Stimulated activated CD4-positive, alpha-beta T cell treated with anti-CD3 and anti-CD28 coated beads, Interleukin-4, amount 100 ng/mL, for 1 hour (primary cell): ENCODE data around the gene ACVRL1.

ENCODE experiments used
- DNase-seq: peaks from one replicate; pipeline ENCODE4 v3.0.0-alpha.2; 2020

ACVRL1 gene

GRCh38 chr12:51917746-51918453, 10.6 kb downstream of the ACVRL1 start:
- DNase-seq, result no peak

GRCh38 chr12:51920046-51920445, 12.7 kb downstream of the ACVRL1 start:
- no peak for DNase-seq

- no peak for DNase-seq
Measured at GRCh38 chr12:51921017-51921725, 13.9 kb downstream of the ACVRL1 start.

GRCh38 chr12:51922146-51922545, 14.8 kb downstream of the ACVRL1 start:
- DNase-seq, result no peak

- DNase-seq, result no peak
Measured at GRCh38 chr12:51922762-51923505, 15.6 kb downstream of the ACVRL1 start.

GRCh38 chr12:51923506-51924365, 16.4 kb downstream of the ACVRL1 start:
- peak; percentile 67 for DNase-seq

GRCh38 chr12:51924551-51925319, 17.4 kb downstream of the ACVRL1 start:
- DNase-seq, result no peak

- DNase-seq, result no peak
Measured at GRCh38 chr12:51925346-51926063, 18.2 kb downstream of the ACVRL1 start.

GRCh38 chr12:51926064-51926632, 18.8 kb downstream of the ACVRL1 start:
- DNase-seq, result no peak

- DNase-seq, result peak; percentile 59
Measured at GRCh38 chr12:51926718-51927117, 19.4 kb downstream of the ACVRL1 start.

- DNase-seq, result no peak
Measured at GRCh38 chr12:51932218-51933076, 25.1 kb downstream of the ACVRL1 start.

GRCh38 chr12:51934080-51934479, 26.8 kb downstream of the ACVRL1 start:
- DNase-seq, result no peak

GRCh38 chr12:51937926-51938325, 30.6 kb downstream of the ACVRL1 start:
- DNase-seq, result no peak

- DNase-seq, result no peak
Measured at GRCh38 chr12:51938726-51939125, 31.4 kb downstream of the ACVRL1 start.

- DNase-seq, result no peak
Measured at GRCh38 chr12:51941011-51941581, 33.8 kb downstream of the ACVRL1 start.

GRCh38 chr12:51941604-51942003, 34.3 kb downstream of the ACVRL1 start:
- no peak for DNase-seq

GRCh38 chr12:51942056-51942455, 34.8 kb downstream of the ACVRL1 start:
- no peak for DNase-seq

- no peak for DNase-seq
Measured at GRCh38 chr12:51942501-51943000, 35.2 kb downstream of the ACVRL1 start.

GRCh38 chr12:51943346-51943745, 36.0 kb downstream of the ACVRL1 start:
- no peak for DNase-seq
